NCI-H510A treated with DMSO at 0.1 percent for 48 hours (cell line): Measurements from ENCODE around the gene SMARCA2.
"Not testable (repeated sequence)": the region's sequence is repeated elsewhere in the genome, so short reads cannot be mapped to it uniquely, and the experiment has no call there.

Experiments used
- DNase-seq: peaks from one replicate; lab custom pipeline; 2025; lab: John Stamatoyannopoulos, UW

Gene SMARCA2

DNA sequence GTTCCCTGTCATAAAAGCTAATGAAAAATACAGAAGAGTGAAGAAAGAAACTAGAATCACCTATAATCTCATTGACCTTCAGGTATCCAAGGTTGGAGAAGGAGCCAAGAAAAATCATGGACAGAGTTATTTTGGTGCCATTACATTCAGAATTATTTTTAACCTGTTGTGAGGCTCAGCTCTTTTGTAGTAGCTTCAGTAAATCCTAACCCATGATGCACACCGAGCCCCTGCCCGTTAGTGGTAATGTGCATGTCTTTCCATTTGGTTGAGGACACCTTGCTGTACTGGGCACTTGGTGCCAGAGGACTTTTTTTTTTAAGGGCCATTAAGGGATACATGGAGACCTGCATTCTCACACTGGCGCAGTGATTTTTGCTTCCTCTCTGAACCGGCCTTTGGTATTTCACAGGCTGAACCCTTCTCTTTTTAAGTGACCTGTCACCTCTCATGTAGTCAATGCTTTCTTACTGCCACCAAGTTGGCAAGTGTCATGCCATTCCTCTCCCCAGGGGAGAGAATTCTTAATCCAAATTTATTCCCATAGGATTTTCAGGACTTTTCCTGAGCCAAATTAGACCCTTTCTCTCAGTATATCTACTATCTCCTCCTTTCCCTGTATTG, 125.6 kb downstream of the SMARCA2 start:
- DNase-seq = no peak

- DNase-seq = no peak
Observed at GRCh38 chr9:2142212-2142611, 127.1 kb downstream of the SMARCA2 start.

DNA sequence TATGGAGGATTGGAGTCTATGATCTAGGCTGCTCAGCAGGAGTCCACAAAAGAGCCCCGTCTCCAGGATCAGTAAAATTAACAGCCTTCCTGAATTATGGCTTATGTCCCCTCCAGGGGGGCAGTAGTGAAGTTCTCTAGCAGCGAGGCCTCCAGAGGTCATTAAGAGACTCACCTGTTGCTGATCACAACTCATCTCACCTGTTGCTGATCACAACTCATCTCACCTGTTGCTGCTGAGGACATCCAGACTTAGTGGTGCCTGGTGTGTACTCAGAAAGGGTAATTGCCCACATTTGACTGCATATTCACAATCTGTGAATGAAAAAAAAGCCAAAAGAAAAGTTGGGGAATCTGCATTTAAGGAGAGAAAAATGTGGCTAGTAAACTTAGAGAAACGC, 129.5 kb downstream of the SMARCA2 start:
- DNase-seq = no peak

GRCh38 chr9:2145746-2146145, 130.6 kb downstream of the SMARCA2 start:
- DNase-seq = no peak

DNA sequence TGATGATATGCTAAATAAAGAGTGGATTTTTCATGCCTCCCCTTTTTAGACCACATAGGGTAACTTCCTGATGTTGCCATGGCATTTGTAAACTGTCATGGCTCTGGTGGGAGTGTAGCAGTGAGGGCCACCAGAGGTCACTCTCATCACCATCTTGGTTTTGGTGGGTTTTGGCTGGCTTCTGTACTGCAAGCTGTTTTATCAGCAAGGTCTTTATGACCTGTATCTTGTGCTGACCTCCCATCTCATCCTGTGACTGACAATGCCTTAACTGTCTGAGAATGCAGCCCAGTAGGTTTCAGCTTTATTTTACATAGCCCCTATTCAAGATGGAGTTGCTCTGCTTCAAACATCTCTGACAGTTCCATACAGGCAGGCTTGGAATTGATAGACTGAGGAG, 131.6 kb downstream of the SMARCA2 start:
- DNase-seq = not testable (repeated sequence)

GRCh38 chr9:2150338-2150737, 135.2 kb downstream of the SMARCA2 start:
- no peak for DNase-seq

- DNase-seq = no peak
Observed at GRCh38 chr9:2151171-2151570, 136.0 kb downstream of the SMARCA2 start.

- no peak for DNase-seq
Observed at GRCh38 chr9:2152966-2153629, 138.0 kb downstream of the SMARCA2 start.

DNA sequence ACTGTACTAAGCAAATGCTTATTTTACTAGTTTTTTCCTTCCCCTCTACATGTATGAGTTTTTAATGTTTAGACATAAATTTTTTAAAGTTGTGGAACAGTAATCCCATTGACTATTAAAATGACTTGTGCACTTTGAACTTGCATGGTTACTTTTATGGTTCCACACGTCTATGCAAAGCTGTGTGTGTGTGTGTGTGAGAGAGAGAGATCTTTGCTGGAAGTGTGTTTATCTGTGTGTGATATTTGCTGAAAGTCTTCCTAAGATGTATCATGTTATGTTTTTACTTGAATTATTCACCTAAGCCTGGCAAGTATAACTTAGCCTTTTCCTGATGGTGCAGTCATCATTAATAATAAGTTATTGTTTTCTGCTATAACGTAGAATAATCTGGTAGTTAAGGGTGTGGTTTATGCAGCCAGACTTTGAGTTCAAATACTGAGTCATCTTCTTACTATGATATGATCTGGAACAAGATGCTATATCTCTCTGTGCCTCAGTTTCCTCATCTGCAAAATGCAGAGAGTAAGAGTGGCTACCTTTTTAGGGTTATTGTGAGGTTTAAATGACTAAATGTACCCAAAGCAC, 138.6 kb downstream of the SMARCA2 start:
- DNase-seq = no peak

DNA sequence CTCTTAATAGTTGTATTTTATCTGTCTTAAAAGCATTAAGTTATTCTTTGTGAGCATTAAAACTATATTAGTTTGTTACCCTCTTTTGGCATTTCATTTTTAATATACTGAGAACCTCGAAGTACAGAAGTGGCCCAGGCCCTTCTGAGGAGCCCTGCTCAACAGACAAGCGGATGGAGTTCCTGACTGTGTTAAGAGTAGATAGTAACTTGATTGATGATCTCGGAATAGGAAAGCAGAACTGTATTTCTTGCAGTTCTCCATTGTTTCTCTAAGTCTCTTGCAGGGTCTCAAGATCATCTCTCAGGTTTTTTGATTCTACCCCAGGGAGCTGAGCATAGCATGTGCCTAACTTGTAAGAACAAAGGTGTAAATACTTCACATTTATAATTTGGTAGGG, 139.6 kb downstream of the SMARCA2 start:
- DNase-seq = no peak

GRCh38 chr9:2155966-2156365, 140.8 kb downstream of the SMARCA2 start:
- DNase-seq = no peak

DNA sequence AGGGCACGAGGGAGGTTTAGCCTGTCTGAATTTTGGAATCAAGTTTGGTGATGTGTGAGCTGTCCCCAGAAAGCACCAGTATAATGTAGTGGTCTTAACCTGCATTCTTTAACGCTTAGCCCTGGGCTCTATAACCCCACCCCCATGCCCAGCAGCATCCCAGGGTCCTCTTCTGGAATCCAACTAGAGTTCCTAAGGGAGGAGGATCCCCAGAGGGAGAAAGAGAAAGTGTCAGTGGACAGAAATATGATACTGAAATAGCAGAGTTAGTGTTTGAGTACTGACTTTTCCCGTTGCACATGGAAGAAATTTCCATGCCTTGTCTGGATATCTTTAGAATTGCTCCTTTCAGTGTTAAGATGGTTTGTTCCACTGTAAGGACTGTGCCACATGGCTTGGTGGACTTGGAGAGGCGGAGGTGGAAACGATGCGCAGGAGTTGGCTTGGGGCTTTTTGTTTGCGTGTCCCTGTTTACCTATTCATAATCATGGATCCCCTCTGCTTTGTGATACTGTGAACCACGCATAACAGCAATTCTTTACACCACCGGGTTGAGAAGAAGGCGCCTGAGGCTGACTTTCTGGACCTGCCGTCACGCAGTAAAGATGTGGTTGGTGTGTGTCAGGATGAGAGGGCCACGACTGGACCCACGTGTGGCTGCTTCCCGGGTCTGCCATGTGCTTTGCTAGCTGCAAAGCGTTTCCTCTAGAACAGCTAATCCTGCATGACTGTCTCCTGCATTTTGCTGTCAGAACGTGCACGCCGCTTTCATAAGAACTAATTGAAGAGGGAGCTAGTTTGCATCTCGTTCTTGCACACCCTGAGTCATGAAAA, 142.3 kb downstream of the SMARCA2 start:
- no peak for DNase-seq

DNA sequence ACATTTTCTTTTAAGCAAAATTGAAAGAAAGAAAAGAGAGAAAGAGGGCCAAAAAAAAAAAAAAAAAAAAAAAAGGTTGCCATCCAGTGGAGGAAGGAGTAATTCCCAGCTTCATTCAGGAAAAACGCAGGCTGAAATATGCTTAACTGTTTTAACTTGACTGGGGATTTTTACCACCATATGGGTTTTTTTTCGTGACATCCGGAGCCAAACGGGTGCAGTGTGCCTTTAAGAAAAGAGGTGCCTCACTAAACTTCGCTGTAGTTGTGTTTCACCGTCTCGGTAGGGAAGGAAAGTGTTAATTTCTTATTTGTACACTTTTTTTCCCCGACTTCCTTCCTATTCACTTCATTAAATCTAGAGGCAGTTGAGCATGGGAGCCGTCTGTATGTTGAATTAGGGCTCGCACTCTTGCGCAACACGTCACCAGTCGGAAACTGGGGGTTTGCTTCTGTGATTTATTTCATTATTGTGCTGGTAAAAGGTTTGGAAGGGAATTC, 143.0 kb downstream of the SMARCA2 start:
- DNase-seq = no peak

DNA sequence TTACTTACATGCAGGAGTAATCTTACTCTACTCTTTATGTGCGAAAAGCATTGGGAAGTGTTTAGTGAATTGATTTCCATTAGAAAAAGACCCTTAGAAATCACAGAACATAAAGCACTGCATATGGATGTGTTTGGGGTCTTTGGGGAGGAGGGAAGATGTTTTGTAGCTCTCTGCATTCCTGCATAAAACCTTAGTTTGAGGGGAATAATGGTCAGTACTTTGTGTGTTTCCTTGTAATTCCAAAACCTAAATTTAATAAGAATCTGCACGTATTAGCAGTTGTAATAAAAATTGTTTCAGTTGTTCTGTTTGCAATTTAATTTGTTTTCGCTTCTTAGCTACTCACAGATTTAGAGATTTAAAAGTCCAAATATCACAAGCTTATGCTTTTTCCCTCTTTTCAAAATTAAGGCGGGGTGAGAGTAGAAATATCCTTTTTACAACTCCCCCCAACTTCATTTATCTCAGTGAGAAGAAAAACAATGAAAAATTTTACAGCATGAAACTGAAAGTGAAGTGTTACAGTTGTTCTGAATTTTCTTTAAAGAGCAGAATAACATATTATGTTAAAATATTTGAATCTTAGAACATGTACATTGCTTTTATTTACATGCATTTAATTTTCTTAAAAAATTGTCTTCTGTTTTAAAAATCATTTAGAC, 143.8 kb downstream of the SMARCA2 start:
- DNase-seq = no peak

DNA sequence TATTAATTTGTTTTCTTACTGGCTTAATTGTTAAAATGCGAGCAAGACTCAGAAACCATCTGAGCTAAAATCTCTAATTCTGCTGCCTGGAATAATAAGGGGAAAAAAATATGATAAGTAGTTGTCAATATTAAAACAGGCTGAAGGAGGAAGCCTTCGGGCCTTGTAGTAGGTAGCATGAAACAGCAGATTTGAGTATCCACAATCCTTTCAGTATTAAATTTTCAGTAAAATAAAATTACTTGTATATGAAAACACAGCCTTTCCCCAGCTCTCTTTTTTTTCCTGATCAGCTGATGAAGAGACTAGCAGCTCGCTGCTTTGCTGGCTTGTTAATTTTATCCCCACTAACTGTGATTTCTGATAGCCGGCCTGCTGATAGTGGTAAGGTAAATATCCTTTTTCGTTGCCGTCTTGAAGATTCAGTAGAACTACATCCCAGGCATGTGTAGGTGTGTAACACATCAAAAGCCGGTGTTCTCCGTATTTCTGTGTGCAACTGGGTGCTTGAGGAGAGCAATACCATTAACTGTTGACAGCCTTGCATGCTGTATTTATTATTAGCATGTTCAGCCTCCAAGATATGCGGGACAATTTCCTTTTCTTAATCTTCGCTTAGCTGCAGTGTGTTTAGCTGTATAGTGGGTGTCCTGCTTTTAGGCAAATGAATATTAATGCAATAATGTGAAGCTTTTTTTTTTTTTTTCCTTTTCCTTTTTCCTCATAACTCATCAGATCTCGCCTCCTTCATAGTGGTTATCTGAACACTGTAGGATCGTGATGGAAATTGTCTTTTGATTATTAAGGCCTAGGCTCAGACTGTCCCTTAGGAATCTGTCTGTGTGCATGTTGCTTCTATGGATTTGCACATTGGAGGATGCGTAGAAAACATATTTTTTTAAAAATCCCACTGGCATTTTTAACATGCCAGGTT, 144.6 kb downstream of the SMARCA2 start:
- no peak for DNase-seq

GRCh38 chr9:2161661-2162060, 146.5 kb downstream of the SMARCA2 start:
- DNase-seq = no peak

DNA sequence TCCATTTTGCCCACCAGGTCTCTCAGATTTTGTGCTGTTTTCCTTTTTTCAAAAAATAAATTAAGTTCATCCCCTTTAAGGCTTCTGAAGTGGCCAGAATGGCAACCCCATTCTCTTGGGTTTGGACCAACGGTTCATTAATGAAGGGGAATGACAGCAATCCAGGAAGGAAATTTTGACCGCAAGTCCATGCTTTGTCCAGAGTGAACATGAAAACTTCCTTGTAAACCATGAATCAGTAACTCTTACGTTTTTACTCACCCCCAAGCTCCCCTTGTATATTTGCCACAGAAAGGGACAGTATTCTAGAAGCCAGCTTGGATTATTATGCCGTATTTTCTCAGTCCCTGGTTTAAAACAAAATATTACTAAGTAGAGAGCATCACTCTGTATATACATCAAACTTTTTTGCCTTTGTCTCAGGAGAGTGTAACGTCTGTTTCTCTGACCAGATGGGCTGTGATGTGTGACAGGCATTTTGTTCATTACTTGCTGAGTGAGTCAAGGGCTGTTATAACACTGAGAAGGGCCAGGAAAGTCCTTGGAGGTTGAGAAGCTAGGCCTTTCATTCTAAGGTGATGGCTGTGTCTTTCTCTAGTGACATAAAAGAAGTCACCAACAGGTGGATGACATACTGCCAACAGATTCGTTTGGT, 148.2 kb downstream of the SMARCA2 start:
- DNase-seq = no peak

- DNase-seq = no peak
Observed at GRCh38 chr9:2164268-2164667, 149.1 kb downstream of the SMARCA2 start.

- DNase-seq = no peak
Observed at GRCh38 chr9:2166203-2166602, 151.1 kb downstream of the SMARCA2 start.

DNA sequence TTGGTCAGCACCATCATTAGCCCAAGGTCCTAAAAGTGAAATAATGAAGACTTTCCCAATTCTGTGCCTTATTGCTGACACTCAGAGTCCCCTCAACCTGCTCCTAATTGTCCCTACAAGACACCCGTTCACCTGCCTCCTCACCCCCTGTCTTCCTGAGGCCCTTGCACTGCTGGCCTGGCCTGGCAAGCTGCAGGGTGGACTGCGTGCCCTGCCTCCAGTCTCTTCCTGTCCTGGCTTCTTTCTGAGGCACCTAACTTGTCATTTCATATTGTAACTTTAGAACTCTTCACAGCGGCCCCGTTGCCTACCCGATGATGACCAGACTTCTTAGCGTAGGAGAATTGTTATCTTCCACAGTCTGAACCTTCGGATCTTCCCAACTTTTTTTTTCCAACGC, 153.9 kb downstream of the SMARCA2 start:
- no peak for DNase-seq
